NCI-H2196 (cell line): ENCODE results near the gene TNFRSF6B.

Experiments
- DNase-seq: peaks from one replicate; lab custom pipeline; 2025; ENCODE audit not compliant: unreplicated experiment; lab: John Stamatoyannopoulos, UW

The TNFRSF6B gene

DNA sequence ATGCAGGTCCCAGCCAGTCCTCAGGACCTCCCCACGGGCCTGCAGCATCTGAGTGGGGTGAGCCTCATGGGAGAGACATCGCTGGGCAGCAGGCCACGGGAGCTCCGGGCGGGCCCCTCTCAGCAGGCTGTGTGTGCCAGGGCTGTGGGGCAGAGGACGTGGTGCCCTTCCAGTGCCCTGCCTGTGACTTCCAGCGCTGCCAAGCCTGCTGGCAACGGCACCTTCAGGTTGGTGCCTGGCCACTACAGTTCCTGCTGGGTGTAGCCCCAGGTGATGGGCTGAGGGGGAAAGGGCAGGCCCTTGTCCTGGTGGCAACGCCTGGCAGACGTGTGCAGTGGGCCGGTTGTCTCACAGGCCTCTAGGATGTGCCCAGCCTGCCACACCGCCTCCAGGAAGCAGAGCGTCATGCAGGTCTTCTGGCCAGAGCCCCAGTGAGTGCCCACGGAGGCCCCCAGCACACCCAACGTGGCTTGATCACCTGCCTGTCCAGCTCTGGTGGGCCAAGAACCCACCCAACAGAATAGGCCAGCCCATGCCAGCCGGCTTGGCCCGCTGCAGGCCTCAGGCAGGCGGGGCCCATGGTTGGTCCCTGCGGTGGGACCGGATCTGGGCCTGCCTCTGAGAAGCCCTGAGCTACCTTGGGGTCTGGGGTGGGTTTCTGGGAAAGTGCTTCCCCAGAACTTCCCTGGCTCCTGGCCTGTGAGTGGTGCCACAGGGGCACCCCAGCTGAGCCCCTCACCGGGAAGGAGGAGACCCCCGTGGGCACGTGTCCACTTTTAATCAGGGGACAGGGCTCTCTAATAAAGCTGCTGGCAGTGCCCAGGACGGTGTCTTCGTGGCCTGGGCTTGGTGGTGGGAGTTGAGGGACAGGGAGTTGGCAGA, 787 bp upstream of the TNFRSF6B start:
- no peak for DNase-seq

DNA sequence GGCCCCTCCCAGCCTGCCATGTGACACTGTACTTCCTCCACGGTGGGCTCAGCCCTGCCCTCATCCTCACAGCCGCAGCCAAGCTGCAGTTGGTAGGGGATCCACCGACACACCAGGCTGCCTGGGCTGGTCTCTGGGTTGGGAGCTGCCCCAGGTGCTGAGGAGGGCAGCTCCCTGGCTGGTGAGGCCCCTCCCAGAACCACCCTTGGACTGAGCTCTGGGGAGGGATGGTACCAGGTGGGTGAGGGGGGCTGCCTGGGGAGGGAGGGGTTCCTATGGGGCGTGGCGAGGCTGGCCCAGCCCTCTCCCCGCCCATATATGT, 185 bp upstream of the TNFRSF6B start:
- no peak for DNase-seq

DNA sequence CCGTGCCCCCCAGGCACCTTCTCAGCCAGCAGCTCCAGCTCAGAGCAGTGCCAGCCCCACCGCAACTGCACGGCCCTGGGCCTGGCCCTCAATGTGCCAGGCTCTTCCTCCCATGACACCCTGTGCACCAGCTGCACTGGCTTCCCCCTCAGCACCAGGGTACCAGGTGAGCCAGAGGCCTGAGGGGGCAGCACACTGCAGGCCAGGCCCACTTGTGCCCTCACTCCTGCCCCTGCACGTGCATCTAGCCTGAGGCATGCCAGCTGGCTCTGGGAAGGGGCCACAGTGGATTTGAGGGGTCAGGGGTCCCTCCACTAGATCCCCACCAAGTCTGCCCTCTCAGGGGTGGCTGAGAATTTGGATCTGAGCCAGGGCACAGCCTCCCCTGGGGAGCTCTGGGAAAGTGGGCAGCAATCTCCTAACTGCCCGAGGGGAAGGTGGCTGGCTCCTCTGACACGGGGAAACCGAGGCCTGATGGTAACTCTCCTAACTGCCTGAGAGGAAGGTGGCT, 960 bp downstream of the TNFRSF6B start:
- DNase-seq: no peak

DNA sequence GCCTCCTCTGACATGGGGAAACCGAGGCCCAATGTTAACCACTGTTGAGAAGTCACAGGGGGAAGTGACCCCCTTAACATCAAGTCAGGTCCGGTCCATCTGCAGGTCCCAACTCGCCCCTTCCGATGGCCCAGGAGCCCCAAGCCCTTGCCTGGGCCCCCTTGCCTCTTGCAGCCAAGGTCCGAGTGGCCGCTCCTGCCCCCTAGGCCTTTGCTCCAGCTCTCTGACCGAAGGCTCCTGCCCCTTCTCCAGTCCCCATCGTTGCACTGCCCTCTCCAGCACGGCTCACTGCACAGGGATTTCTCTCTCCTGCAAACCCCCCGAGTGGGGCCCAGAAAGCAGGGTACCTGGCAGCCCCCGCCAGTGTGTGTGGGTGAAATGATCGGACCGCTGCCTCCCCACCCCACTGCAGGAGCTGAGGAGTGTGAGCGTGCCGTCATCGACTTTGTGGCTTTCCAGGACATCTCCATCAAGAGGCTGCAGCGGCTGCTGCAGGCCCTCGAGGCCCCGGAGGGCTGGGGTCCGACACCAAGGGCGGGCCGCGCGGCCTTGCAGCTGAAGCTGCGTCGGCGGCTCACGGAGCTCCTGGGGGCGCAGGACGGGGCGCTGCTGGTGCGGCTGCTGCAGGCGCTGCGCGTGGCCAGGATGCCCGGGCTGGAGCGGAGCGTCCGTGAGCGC, 1.6 kb downstream of the TNFRSF6B start:
- DNase-seq: no peak

DNA sequence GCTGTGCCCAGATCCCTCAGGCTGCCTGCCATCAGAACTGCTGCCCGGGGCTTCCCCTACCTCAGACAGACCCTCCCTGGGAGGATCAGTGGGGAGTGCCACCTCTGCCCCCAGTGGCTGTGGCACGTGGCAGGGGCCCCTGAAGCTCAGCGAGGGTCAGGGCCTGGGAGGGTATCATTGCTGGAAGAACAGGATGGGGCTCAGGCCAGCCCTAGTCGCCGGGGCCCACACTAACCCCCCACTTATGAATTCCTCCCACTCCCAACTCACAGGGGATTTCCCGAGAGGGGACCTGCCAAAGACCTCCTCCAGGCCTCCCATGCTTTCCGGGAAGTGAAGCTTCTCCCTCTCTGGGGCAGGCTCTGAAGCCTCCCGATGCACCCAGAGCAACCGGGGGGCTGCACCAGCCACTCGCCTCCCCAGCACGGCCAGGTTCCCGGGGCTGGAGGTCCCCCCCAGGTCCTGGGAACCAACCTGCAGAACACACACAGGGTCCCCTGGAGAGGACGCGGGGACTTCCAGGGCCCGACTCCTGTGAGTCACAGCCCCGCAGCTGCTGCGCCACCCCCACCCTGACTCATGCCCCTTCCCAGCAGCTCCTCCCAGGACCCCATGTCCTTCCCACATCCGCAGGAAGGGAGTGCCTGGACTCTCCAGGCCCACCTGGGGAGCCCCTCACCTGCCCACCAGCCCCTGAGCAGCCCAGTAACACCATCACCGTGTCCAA, 2.5 kb downstream of the TNFRSF6B start:
- DNase-seq: no peak

DNA sequence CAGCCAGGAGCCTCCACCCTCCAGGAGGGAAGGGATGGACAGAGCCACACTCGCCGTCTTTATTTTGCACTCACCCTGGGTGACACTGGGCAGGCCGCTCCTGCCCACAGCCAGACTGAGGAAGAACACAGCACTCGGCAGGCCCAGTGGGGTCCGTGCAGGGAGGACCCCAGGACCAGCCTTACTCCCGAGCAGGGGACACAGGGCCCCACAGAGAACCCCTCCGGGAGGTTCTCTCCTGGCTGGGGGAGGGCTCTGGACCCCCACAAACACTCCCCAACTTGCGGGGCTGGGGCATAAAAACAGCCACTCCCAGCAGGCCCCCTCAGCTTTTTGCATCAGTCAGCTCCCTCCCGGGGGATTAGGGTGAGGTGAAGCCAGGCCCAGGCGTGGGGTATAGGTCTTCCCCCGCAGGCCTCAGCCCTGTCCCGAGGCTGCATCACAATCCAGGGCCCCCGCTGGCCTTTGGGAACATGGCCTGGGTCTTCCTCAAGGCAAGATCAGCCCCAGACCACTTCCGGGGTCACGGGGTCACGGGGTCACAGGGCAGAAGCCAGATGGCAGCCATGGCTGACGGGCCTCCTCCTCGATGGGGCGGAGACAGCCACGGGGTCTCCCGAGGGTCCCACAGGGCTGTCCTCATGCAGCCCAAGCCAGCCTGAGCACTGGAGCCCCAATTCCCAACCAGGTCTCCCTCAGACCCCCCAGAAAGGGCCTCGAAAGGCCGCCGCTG, 3.2 kb downstream of the TNFRSF6B start:
- no peak for DNase-seq

DNA sequence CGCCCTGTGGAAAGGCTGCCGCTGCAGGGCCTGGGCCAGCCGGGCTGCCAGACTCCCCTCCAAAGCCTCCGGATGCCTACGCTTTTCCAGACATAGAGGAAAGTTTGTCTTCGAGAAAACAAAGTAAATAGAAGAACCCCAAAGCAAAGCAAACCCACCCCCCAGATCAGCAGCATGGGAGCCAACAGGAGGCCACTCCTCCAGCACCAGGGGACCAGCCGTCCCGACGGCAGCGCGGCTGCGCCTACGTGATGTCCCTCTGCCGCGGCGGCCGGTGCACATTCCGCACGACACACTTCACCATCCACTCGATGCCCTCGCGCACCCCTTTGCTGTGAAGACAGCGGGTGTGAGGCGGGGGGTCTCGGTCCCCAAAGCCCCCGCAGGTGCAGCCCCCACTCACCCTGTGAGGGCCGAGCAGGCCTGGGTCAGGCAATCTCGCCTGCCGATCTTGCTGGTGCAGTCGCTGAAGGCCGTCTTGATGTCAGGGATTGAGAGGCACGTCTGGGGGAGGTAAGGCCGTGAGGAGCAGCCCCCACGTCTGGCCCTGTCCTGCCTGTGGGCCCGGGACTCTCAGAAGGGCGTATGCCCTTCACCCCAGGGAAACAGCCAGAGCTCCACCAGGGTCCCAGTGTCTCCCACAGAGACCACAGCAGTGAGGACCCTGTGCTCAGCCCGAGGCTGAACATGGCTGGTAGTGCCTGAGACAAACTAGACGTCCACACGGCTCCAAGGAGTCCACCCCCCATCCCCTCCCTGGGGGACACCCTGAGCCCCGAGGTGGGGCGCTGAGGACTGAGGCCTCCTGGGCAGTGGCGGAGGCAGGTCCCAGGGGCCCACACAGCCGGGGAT, 4.0 kb downstream of the TNFRSF6B start:
- DNase-seq: no peak

DNA sequence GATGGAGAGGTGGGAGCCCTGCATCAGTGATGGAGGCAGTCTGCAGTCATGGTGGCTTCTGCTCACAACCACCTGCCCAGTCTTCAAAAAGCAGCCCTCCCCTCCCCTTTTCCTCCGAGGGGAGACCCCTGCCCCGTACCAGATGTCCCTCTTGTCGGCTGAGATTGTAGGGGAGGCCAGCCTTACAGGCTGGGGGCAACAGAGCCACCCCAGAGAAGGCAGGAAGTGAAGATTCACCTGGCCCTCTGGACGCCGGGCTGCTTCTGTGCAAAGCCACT, 4.5 kb downstream of the TNFRSF6B start:
- no peak for DNase-seq

DNA sequence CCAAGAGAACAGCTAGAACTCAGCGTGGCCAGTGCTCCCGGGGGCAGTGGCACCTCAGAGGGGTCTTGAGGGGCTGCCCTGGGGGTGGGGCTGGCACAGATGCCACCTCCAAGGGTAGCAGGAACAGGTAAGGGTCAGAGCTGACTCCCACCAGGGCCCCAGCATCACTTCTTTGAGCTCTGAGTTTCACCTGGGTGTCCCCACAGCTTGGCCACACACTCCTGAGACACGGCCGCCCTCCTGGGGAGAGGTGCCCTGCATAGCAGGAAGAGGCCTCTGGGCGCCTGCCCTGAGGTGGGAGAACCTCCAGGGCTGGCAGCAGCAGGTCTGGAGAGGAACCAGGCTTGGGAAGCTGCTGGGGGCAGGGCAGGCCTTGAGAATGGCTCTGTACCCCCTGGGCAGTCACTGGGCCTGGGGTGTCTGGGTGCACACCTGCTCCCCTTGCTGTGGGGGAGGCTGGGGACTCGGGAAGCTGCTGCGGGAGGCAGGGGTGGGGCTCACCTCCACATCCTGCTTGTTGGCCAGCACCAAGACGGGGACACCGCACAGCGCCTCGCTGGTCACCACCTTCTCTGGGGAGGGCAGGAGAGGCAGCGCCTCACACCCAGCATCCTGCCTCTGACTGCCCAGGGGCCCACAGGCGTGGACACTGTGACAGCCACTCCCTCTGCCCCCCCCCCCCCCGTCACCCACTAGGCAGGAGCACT, 5.0 kb downstream of the TNFRSF6B start:
- DNase-seq: no peak

DNA sequence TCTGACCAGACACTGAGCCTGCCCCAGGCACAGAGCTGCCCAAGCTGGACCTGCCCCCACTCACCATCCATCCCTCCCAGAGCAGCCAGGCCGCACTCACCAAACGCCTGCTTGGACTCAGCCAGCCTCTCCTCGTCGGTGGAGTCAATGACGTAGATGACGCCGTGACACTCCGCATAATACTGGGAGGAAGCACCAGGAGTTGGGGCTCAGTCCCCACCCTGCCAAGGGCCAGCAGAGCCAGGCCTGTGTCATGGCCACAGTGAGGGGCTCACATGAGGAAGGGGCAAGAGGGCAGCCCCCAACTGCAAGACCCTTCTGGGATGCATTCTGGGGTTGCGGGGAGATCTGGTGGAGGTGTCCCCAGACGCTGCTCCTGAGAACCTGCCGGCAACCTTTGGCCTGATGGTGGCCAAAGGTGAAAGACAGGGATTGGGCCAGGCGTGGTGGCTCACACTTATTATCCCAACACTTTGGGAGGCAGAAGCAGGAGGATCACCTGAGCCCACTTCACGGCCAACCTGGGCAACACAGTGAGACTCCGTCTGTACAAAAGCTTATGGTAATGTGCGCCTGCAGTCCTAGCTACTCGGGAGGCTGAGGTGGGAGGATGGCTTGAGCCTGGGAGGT, 5.7 kb downstream of the TNFRSF6B start:
- DNase-seq: no peak

DNA sequence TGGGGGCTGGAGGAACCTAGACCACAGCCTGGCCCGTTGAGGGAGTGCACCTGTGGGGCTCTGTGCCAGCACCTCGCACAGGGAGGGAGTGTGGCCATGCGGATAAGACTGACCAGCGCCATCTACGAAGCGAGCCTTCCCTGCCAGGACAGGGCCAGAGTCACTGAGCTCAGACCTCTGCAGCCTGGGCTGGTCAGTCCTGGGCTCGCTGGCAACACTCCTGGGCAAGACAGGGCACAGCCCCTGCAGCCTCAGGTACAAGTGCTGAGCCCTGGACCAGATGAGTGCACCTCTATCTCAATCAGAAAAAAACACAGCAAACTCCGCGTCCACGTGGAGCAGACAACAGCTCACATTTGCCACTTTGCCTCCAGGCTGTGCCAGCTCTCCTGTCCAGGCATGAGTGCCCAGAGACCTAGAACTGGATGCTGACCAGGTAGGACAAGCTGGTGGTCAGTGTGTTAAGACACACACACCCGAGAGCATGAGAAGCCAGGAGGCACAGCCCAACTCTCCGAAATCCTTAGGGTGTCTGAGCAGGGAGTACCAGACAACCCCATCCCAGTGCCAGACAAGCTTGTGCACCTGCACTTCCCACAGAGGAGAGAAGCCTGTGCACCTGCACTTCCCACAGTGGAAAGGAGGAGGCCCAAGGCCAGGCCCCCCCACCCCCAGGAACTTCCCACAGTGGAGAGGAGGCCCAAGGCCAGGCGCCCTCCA, 6.5 kb downstream of the TNFRSF6B start:
- DNase-seq: no peak

DNA sequence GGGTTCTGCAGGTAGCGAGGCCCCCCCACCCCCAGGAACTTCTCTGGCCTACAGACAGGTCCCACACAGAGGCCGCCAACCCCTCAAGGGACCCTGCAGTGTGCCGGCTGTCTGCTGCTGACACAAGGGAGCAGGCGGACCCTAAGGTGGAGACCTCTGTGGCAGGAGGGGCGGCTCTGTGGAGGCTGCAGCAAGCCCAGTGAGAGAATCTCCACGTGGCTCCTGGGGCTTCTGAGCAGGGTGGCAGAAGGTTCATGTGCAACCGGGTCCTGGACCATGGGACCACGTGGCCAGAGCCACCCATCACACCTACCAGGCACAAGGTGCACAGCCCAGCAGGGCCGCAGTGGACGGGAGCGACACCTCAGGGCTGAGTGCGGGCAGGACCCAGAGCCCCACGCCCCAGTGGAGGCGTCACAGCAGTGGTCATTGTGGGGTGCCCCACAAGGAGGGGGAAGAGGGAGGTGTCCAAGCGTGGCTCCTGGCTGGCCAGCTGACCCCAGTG, 7.1 kb downstream of the TNFRSF6B start:
- no peak for DNase-seq

DNA sequence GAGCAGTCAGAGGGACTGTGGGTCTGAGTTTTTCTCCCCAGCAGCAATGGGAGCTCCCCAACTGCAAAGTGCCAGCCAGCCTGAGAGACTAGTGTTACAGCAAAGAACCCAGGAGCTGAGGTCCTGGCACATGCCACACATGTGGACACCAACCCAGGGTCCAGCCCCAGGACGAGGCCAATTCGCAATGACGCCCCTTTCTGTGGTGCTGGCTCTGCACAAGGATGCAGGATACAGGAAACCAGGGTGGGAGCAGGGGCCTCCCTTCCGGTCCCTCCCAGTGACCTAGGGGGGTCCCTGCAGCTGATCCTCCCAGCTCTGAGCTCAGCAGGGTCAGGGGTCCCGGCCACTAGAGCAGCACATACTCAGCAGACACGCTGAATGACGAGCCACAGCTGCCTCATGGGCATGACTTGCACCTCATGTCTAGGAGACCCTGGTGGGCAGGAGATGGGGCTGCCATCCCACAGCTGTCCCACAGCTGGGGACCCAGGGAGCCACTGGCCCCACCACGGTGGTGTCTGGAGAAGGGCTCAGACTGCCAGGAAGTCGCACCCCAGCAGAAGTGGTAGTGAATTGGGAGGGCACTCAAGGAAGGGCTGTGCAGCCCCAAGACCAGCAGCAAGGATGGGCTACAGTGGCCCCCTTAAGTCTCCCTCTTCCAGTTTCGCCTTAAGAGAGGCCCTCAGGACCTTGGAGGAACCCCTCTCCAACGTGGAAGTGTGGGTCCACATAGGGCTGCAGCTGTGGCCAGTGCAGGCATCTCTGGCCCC, 7.7 kb downstream of the TNFRSF6B start:
- DNase-seq: no peak

DNA sequence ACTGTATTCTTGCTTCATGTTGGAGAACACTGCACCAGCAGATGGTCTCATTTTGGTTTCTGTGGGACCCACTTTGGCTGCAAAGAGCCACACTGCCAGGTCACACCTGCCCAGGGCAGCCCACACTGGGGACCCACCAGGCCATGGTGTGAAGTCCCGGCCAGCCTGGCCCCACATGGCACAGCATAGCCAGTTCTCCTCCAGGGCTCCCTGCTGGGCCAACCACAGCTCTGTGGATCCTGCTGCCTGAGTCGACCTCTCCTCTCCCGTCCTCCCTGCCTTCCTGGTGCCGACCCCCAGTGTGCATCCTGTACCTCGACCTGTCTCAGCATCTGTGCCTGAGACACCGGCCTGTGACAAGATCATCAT, 8.3 kb downstream of the TNFRSF6B start:
- no peak for DNase-seq

DNA sequence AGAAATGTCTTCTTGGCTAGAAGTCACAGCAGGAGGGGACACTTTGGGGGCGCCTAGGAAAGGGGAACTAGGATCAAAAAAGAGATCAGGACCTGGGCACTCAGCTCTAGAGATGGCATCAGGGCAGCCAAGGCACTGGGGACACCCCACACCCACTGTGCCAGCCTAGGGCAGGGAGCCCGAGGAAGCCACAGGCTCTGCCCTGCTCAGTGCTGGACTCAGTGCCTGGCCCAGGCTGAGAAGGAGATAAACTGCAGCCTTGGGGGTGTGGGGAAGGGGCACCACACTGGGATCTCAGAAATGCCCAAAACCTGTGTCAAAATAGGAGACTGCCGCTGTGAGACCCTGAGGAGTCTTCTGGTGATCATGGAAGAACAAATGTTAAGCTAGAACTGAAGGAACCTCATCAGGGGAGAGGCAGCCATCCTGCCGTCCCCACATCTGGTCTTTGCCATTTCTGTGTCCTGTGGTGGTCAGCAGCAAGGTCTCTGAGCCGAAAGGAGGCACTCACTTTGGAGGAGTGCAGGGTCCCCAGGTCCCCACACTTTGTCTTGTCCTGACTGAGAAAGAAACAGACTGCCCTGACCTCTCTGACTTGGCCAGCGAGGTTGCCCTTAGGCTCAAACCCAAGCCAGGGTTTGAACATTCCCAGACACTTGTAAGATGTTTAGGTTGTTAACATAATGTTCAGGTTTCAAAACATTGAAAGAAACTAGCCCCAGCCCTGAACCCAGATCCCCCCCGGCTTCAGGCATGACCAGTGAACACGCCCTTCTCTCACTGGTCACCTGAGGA, 9.0 kb downstream of the TNFRSF6B start:
- DNase-seq: no peak

DNA sequence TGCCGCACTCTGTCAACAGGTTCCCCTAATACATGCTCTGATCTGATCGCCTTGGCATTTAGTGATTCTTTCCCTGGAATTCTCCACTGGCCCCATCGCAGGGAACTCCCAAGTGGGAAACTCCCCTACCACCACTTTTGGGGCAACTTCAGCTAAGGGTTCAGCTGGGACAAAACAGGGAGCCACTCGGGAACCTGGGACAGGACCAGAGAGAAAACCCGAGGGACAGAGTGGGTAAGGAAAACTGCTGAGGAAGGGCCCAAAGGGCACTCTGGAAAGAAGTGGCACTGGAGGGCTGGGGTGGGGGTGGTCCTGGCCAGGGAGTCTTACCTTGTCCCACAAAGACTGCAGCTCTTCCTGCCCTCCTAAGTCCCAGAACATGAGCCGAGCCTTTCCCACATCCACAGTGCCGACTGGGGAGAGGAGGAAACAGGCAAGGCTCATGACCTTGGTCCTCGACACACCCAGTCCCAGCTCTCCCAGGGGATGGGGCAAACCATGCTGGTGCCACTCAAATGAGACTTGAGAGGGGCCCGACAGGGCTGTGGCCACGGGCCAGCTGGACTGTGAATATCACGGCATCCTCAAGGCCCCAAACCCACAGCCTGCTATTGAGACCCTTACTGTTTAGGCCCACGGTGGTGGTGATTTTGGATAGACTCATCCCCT, 9.7 kb downstream of the TNFRSF6B start:
- no peak for DNase-seq
